HEK293 (cell line): ENCODE results near the gene MAP3K20.

Experiments used
- CTCF ChIA-PET: fragments of 350-600 bp; formaldehyde crosslinking; extraction: SDS; loops from one replicate; lab custom pipeline; 2021; ENCODE audit warnings: antibody characterized with exemption; lab: Yijun Ruan, JAX
- POLR2A ChIA-PET: fragments of 300-600 bp; formaldehyde crosslinking; extraction: SDS; loops from one replicate; lab custom pipeline; 2020; ENCODE audit warnings: antibody characterized with exemption, inconsistent platforms; lab: Yijun Ruan, JAX
- H3K27ac ChIP-seq: fragments of 200-500 bp; sonication (Bioruptor generic); 2 replicates; pipeline ENCODE4 v1.5.1; 2014; ENCODE audit warnings: low read depth, low read length, control low read depth, inconsistent platforms; ENCODE audit errors: extremely low read depth
- H3K36me3 ChIP-seq, 2 experiments: fragments of 200-500 bp in 1 of 2; sonication (Bioruptor generic) in 1 of 2; 1 replicate in 1 of 2; 2 replicates in 1 of 2; pipeline ENCODE4 v1.5.1; 2014 to 2017; ENCODE audit warnings: inconsistent platforms in 2 of 2, low read length in 2 of 2; ENCODE audit not compliant: control insufficient read depth in 2 of 2, insufficient read depth in 1 of 2
- H3K4me1 ChIP-seq: fragments of 200-500 bp; sonication (Bioruptor generic); 2 replicates; pipeline ENCODE4 v1.5.1; 2014; ENCODE audit warnings: mild to moderate bottlenecking, low read length, inconsistent platforms; ENCODE audit not compliant: control insufficient read depth, insufficient read depth
- H3K4me3 ChIP-seq: 2 replicates; pipeline ENCODE4 v1.5.1; 2011; ENCODE audit warnings: low read depth, mild to moderate bottlenecking, control low read depth, low read length, moderate library complexity
- H3K9me3 ChIP-seq: fragments of 200-500 bp; sonication (Bioruptor generic); 2 replicates; pipeline ENCODE4 v1.5.1; 2014; ENCODE audit warnings: low read depth, low read length, inconsistent platforms; ENCODE audit not compliant: control insufficient read depth, insufficient read depth
- GLI2 ChIP-seq: fragments of 450-650 bp; formaldehyde crosslinking; IDR thresholded peaks from 2 replicates; pipeline ENCODE4; 2017; ENCODE audit warnings: missing biosample characterization, missing genetic modification characterization, low read depth, borderline replicate concordance
- SCRT1 ChIP-seq: fragments of 450-650 bp; formaldehyde crosslinking; IDR thresholded peaks from 2 replicates; pipeline ENCODE4 v1.5.1; 2016; ENCODE audit warnings: missing biosample characterization, missing genetic modification characterization, borderline replicate concordance
- YY2 ChIP-seq: fragments of 450-650 bp; formaldehyde crosslinking; IDR thresholded peaks from 2 replicates; pipeline ENCODE4 v1.5.1; 2016; ENCODE audit warnings: missing biosample characterization, missing genetic modification characterization
- ZNF140 ChIP-seq: fragments of 450-650 bp; formaldehyde crosslinking; IDR thresholded peaks from 2 replicates; pipeline ENCODE4 v1.5.1; 2016; ENCODE audit warnings: missing biosample characterization, missing genetic modification characterization
- ZNF302 ChIP-seq: fragments of 450-650 bp; formaldehyde crosslinking; IDR thresholded peaks from 2 replicates; pipeline ENCODE4 v1.5.1; 2016; ENCODE audit warnings: missing biosample characterization, missing genetic modification characterization, low read depth
- ZNF311 ChIP-seq: fragments of 450-650 bp; formaldehyde crosslinking; IDR thresholded peaks from 2 replicates; pipeline ENCODE4 v1.5.1; 2017; ENCODE audit warnings: missing biosample characterization, missing genetic modification characterization, borderline replicate concordance
- ZNF391 ChIP-seq: fragments of 450-650 bp; formaldehyde crosslinking; IDR thresholded peaks from 2 replicates; pipeline ENCODE4 v1.5.1; 2016; ENCODE audit warnings: low read depth, missing biosample characterization, missing genetic modification characterization, borderline replicate concordance
- ZNF423 ChIP-seq: fragments of 450-650 bp; formaldehyde crosslinking; IDR thresholded peaks from 2 replicates; pipeline ENCODE4 v1.5.1; 2016; ENCODE audit warnings: missing biosample characterization, missing genetic modification characterization
- ZNF501 ChIP-seq: fragments of 450-650 bp; formaldehyde crosslinking; IDR thresholded peaks from 2 replicates; pipeline ENCODE4 v1.5.1; 2016; ENCODE audit warnings: missing biosample characterization, missing genetic modification characterization
- ZNF529 ChIP-seq: fragments of 450-650 bp; formaldehyde crosslinking; IDR thresholded peaks from 2 replicates; pipeline ENCODE4 v1.5.1; 2017; ENCODE audit warnings: missing genetic modification characterization, missing biosample characterization; ENCODE audit not compliant: insufficient replicate concordance
- ZNF561 ChIP-seq: fragments of 450-650 bp; IDR thresholded peaks from 2 replicates; pipeline ENCODE4 v1.5.1; 2018; ENCODE audit warnings: missing biosample characterization, missing genetic modification characterization, borderline replicate concordance
- ZNF610 ChIP-seq: fragments of 450-650 bp; formaldehyde crosslinking; IDR thresholded peaks from 2 replicates; pipeline ENCODE4 v1.5.1; 2016; ENCODE audit warnings: missing biosample characterization, missing genetic modification characterization, borderline replicate concordance
- ZNF629 ChIP-seq: fragments of 450-650 bp; formaldehyde crosslinking; IDR thresholded peaks from 2 replicates; pipeline ENCODE4 v1.5.1; 2017; ENCODE audit warnings: missing biosample characterization, missing genetic modification characterization
- ZNF658 ChIP-seq: fragments of 450-650 bp; formaldehyde crosslinking; IDR thresholded peaks from 2 replicates; pipeline ENCODE4; 2016; ENCODE audit warnings: missing biosample characterization, missing genetic modification characterization
- ZNF707 ChIP-seq: fragments of 450-650 bp; formaldehyde crosslinking; IDR thresholded peaks from 2 replicates; pipeline ENCODE4 v1.5.1; 2016; ENCODE audit warnings: missing biosample characterization, missing genetic modification characterization
- ZXDB ChIP-seq: fragments of 450-650 bp; formaldehyde crosslinking; IDR thresholded peaks from 2 replicates; pipeline ENCODE4 v1.5.1; 2016; ENCODE audit warnings: missing biosample characterization, missing genetic modification characterization
- TF ChIP-seq, protein P1 (sequence below): fragments of 450-650 bp; formaldehyde crosslinking; IDR thresholded peaks from 2 replicates; pipeline ENCODE4 v1.5.1; 2016; ENCODE audit warnings: missing biosample characterization, missing genetic modification characterization
- TF ChIP-seq, protein P2 (sequence below): fragments of 450-650 bp; formaldehyde crosslinking; conservative IDR thresholded peaks from 2 replicates; pipeline ENCODE4 v1.5.1; 2016; ENCODE audit warnings: low read depth, missing biosample characterization, missing genetic modification characterization
- TF ChIP-seq, protein P3 (sequence below): fragments of 450-650 bp; formaldehyde crosslinking; IDR thresholded peaks from 2 replicates; pipeline ENCODE4 v1.5.1; 2016; ENCODE audit warnings: missing biosample characterization, missing genetic modification characterization, borderline replicate concordance

The MAP3K20 gene

DNA sequence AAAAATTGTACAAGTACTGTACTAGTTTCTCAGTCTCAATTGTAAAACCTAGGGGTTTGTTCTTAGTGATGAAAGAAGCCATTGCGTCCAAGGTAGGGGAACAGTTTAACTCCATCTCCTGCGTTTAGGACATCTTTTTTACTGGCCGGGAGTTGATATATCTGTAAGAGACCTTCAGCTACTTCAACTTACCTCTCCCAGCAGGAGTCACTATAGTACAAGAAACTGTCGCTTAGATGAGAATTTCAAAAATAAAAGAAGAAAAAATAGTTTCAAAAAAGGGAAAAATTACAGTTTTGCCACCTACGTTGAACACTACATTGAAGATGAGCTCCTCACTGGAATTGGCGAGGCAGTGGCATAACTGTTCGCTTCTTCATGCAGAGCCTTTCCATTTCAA lies 122.7 kb downstream of the MAP3K20 start:
- ChIA-PET POLR2A (no interaction called here), CTCF (interaction anchor here (0.5 to 0.8 kb wide), 2 partner anchors 12 to 107 kb away, joined by 3 to 8 read pairs; no protein-coding TSS in a partner anchor)
- Histone ChIP-seq H3K4me3 (no peak overlapping the region), H3K9me3 (no peaks in the 10 kb centered on the region), H3K36me3 (peaks cover 0 to 14% of the 10 kb centered on the region in 2 experiments; a peak in 1 of 3 replicates), H3K27ac (no peak overlapping the region), H3K4me1 (no peaks in the 10 kb centered on the region)
- TF ChIP-seq ZNF529 (tag by site-specific recombination) (no peak), GLI2 (tag by site-specific recombination) (no peak), ZNF610 (tag by site-specific recombination) (no peak), YY2 (tag by site-specific recombination) (no peak), ZNF561 (tag by site-specific recombination) (no peak), SCRT1 (tag by site-specific recombination) (no peak), ZNF423 (tag by site-specific recombination) (no peak), ZNF501 (tag by site-specific recombination) (no peak), ZXDB (no peak), ZNF311 (tag by site-specific recombination) (no peak), ZNF629 (no peak)
- TF ChIP-seq, protein P1, sequence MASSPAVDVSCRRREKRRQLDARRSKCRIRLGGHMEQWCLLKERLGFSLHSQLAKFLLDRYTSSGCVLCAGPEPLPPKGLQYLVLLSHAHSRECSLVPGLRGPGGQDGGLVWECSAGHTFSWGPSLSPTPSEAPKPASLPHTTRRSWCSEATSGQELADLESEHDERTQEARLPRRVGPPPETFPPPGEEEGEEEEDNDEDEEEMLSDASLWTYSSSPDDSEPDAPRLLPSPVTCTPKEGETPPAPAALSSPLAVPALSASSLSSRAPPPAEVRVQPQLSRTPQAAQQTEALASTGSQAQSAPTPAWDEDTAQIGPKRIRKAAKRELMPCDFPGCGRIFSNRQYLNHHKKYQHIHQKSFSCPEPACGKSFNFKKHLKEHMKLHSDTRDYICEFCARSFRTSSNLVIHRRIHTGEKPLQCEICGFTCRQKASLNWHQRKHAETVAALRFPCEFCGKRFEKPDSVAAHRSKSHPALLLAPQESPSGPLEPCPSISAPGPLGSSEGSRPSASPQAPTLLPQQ (tag by site-specific recombination) = no peak
- TF ChIP-seq, protein P2, sequence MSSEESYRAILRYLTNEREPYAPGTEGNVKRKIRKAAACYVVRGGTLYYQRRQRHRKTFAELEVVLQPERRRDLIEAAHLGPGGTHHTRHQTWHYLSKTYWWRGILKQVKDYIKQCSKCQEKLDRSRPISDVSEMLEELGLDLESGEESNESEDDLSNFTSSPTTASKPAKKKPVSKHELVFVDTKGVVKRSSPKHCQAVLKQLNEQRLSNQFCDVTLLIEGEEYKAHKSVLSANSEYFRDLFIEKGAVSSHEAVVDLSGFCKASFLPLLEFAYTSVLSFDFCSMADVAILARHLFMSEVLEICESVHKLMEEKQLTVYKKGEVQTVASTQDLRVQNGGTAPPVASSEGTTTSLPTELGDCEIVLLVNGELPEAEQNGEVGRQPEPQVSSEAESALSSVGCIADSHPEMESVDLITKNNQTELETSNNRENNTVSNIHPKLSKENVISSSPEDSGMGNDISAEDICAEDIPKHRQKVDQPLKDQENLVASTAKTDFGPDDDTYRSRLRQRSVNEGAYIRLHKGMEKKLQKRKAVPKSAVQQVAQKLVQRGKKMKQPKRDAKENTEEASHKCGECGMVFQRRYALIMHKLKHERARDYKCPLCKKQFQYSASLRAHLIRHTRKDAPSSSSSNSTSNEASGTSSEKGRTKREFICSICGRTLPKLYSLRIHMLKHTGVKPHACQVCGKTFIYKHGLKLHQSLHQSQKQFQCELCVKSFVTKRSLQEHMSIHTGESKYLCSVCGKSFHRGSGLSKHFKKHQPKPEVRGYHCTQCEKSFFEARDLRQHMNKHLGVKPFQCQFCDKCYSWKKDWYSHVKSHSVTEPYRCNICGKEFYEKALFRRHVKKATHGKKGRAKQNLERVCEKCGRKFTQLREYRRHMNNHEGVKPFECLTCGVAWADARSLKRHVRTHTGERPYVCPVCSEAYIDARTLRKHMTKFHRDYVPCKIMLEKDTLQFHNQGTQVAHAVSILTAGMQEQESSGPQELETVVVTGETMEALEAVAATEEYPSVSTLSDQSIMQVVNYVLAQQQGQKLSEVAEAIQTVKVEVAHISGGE (tag by site-specific recombination) = no peak
- TF ChIP-seq, protein P3, sequence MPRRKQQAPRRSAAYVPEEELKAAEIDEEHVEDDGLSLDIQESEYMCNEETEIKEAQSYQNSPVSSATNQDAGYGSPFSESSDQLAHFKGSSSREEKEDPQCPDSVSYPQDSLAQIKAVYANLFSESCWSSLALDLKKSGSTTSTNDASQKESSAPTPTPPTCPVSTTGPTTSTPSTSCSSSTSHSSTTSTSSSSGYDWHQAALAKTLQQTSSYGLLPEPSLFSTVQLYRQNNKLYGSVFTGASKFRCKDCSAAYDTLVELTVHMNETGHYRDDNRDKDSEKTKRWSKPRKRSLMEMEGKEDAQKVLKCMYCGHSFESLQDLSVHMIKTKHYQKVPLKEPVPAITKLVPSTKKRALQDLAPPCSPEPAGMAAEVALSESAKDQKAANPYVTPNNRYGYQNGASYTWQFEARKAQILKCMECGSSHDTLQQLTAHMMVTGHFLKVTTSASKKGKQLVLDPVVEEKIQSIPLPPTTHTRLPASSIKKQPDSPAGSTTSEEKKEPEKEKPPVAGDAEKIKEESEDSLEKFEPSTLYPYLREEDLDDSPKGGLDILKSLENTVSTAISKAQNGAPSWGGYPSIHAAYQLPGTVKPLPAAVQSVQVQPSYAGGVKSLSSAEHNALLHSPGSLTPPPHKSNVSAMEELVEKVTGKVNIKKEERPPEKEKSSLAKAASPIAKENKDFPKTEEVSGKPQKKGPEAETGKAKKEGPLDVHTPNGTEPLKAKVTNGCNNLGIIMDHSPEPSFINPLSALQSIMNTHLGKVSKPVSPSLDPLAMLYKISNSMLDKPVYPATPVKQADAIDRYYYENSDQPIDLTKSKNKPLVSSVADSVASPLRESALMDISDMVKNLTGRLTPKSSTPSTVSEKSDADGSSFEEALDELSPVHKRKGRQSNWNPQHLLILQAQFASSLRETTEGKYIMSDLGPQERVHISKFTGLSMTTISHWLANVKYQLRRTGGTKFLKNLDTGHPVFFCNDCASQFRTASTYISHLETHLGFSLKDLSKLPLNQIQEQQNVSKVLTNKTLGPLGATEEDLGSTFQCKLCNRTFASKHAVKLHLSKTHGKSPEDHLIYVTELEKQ = no peak

DNA sequence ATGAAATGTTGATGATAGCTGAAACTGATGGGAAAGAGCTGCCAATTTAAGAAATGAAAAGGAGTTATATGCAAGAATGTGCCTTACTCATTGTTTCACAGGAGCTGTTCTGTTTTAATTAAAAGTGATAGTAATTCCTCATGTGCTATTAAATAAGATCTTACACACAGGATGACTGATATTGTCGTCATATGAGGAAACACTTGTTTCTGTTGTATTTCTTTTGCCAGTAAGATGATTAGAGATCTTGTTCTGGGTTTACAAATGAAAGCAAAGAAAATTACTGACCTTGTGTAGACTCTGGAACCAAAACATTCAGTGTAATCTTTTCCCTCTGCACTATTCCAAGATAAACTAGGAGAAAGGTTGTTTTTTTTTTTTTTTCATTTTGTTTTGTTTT lies 123.6 kb downstream of the MAP3K20 start:
- ChIA-PET CTCF (interaction anchor here (0.7 to 1.7 kb wide), 3 partner anchors 11 to 726 kb away, joined by 4 to 8 read pairs (median 4); no protein-coding TSS in a partner anchor), POLR2A (interaction anchor here (0.6 kb wide), 1 partner anchor 48 kb away, joined by 3 read pairs; no protein-coding TSS in a partner anchor)
- Histone ChIP-seq H3K9me3 (no peaks in the 10 kb centered on the region), H3K36me3 (peaks cover 0 to 17% of the 10 kb centered on the region in 2 experiments; a peak in 1 of 3 replicates), H3K4me3 (no peak overlapping the region), H3K4me1 (no peaks in the 10 kb centered on the region), H3K27ac (no peak overlapping the region)
- TF ChIP-seq ZNF629 (no peak), ZNF302 (no peak), ZNF140 (tag by site-specific recombination) (no peak), ZNF391 (no peak), ZNF707 (tag by site-specific recombination) (no peak), ZNF658 (tag by site-specific recombination) (no peak)
